HPDE6-E6E7 (cell line): ENCODE results near the gene TRMT61A.

Experiments used
- DNase-seq: peaks from one replicate; pipeline ENCODE4 v3.0.0; 2011; ENCODE audit warnings: missing footprints; ENCODE audit errors: extremely low spot score

Gene TRMT61A

DNA sequence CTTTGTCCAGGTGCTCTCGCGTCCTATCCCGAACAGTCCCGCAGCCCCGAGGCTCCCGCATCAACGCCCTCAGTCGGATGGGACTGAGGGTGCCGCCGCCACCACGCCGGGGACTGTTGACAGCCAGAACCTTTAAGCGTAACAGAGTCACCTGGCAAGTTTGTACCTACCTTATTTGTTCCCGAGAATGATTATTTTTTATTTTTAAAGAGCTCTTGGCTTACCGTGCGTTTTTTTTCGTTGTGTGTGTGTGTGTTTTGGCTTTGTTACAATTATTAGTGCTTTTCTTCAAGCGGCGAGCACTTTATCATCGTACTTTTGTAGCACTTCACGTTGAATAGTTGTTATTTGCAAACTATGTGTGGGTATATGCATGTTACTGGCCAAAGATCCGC lies 34.2 kb downstream of the TRMT61A start:
- DNase-seq, result no peak

DNA sequence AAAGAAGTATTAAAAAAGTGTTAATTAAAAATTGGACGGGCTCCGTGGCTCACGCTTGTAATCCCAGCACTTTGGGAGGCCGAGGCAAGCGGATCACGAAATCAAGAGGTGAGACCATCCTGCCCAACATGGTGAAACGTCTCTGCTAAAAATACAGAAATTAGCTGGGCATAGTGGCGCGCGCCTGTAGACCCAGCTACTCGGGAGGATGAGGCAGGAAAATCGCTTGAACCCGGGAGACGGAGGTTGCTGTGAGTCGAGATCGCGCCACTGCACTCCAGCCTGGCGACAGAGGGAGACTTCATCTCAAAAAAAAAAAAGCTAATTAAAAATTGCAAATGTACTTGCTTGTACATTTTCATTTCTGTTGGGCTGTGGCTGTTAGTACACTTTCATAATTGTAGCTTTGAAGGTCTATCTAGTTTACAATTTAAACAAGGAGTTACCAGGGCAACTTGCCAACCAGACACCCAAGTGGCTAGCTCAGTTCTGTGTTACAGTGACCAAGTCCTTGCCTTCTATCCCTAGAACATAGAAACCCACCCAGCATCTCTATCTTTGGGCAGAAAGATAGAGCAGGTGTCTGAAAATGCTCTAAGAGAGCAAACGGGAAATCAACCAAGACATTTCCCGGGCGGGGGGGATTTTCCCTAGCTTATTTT lies 35.0 kb downstream of the TRMT61A start:
- DNase-seq, result no peak

GRCh38 chr14:103568952-103569351 lies 40.0 kb downstream of the TRMT61A start:
- no peak for DNase-seq

- no peak for DNase-seq
Observed at GRCh38 chr14:103569408-103569807, 40.4 kb downstream of the TRMT61A start.

DNA sequence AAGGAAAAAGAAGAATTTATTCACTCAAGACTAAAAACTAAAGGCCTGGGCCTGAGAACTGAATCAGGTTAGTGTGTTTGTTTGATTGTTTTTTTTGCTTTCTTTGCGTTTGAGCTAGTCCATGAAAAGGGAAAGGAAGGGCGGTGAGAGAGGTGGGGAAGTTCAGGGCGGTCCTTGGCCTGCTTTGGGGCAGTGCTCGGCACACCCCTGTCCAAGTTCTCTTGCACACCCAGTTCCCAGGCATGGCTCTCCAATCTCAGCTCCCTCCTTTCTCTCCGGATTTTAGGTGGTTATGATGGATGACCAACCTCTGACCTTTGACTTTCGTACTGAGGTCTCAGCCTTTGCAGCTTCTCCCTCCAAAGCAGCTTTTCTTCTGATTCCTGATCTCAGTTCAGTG lies 45.1 kb downstream of the TRMT61A start:
- no peak for DNase-seq

GRCh38 chr14:103574707-103575285 lies 45.8 kb downstream of the TRMT61A start:
- no peak for DNase-seq

DNA sequence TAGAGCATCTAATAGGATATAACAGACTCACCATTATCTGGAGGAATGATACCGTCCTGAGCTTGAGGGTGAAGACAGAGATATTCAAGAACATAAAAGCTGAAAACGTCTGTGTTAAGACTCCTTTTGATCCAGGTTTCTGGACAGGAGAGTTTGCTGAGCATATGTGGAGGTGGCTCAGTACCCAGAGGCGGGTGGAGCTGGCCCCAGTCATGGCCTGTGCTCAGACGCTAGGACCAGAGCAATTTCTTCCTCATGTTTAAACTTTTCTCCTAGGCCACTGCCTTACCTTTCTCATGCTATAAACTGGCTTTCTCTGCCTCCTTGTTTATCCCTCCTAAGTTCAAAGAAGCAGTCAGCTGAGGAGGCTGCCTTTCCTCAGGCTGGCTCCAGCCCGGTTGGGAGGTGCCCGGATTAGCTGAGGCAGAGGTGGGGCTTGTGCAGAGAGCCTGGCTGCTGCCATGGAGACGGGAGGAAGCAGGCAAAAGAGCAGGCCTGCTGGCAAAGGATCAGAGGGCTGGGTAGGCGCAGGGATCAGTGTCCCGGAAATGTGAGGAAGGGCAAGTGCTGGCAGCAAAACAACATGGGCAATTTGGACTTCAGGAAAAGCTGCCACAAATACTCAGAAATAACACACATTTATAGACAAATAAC lies 47.5 kb downstream of the TRMT61A start:
- DNase-seq, result peak; percentile 93

DNA sequence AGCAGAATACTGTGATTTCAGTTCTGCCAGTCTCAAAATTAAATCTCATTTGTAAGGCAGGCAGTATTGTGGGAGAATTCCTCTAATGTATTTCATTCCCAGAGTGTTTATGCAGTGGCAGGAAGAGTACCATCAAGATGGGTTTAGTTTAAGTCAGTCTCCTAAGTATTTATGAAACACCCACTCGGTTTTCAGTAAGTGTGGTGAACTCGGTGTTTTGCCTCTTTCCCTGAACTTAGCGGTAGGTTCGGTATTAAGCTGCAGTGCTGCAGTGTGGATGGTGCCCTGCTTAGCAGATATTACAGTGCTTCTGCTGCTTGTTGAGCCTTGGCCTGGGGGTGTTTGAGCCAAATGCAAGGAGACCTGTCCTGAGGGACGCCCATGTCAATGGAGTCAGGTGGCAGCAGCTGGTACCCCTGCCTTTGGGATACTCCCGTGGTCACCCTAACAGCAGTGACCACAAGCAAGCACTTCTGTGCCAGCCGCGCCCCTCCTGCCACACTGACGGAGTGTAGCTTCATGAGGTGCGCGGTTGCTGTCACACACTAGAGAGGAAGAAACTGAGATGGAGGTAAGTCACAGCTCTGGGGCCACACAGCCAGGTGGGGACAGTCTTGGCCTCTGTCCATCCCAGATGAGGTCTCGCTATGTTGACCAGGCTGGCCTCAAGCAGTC lies 49.5 kb downstream of the TRMT61A start:
- DNase-seq, result no peak

DNA sequence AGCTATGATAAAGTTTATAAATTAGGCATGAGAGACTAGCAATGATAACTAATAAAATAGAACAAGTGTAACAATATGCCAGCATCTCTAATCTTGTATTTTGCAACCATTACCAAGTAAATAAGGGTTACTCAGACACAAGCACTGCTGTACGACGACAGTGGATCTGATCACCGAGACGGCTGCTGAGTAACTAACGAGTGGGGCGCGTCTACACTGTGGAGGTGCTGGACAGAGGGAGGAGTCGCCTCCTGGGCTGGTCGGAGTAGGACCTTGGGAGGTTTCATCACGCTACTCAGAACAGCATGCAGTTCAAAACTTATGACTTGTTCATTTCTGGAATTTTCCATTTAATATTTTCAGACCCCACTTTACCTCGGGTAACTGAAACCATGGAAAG lies 52.2 kb downstream of the TRMT61A start:
- DNase-seq, result no peak

- DNase-seq, result peak; percentile 84
Observed at GRCh38 chr14:103581954-103582703, 53.1 kb downstream of the TRMT61A start.

GRCh38 chr14:103584326-103584915 lies 55.4 kb downstream of the TRMT61A start:
- DNase-seq, result no peak
